Neural cell (in vitro differentiated cells): ENCODE data around the gene PNPLA6. TPM values are rescaled to one million over a fixed set of nuclear protein-coding genes. Genes with fewer than 3 reads are reported as not detected.

Experiments
- H2AFZ ChIP-seq: fragments of 200-600, 300-800 bp; sonication (generic), shearing (Covaris generic); 2 replicates; pipeline ENCODE4 v1.6.0; 2014; ENCODE audit warnings: low read depth, mild to moderate bottlenecking, antibody characterized with exemption, low read length, moderate library complexity
- H3F3A ChIP-seq: fragments of 200-600 bp; shearing (Covaris generic); 2 replicates; pipeline ENCODE4 v1.6.1; 2016; ENCODE audit warnings: mild to moderate bottlenecking, moderate library complexity, mixed read lengths, antibody characterized with exemption, low read length; ENCODE audit not compliant: insufficient read depth, poor library complexity, severe bottlenecking
- H3K27ac ChIP-seq: fragments of 200-600, 300-800 bp; sonication (generic), shearing (Covaris generic); 2 replicates; pipeline ENCODE4 v1.5.1; 2014; ENCODE audit warnings: mild to moderate bottlenecking, low read length, moderate library complexity
- H3K27me3 ChIP-seq: fragments of 300-800, 200-600 bp; sonication (generic), shearing (Covaris generic); 2 replicates; pipeline ENCODE4 v1.6.0; 2014; ENCODE audit warnings: mild to moderate bottlenecking, low read depth, low read length, moderate library complexity; ENCODE audit not compliant: insufficient read depth
- H3K36me3 ChIP-seq: fragments of 300-800, 200-600 bp; sonication (generic), shearing (Covaris generic); 2 replicates; pipeline ENCODE4 v1.5.1; 2014; ENCODE audit warnings: mild to moderate bottlenecking, antibody characterized with exemption, low read length, moderate library complexity; ENCODE audit not compliant: insufficient read depth
- H3K4me2 ChIP-seq: fragments of 300-800, 200-600 bp; sonication (generic), shearing (Covaris generic); 2 replicates; pipeline ENCODE4 v1.6.0; 2014; ENCODE audit warnings: mild to moderate bottlenecking, low read length
- H3K4me3 ChIP-seq: fragments of 300-800, 200-600 bp; sonication (generic), shearing (Covaris generic); 2 replicates; pipeline ENCODE4 v1.5.1; 2014; ENCODE audit warnings: mild to moderate bottlenecking, low read length, moderate library complexity
- H3K79me2 ChIP-seq: fragments of 200-600 bp; shearing (Covaris generic); replicated peaks from 2 replicates; pipeline ENCODE4 v1.6.0; 2014; ENCODE audit warnings: mild to moderate bottlenecking, low read length, moderate library complexity; ENCODE audit not compliant: insufficient read depth
- H3K9ac ChIP-seq: fragments of 300-800, 200-600 bp; sonication (generic), shearing (Covaris generic); 2 replicates; pipeline ENCODE4 v1.6.1; 2016; ENCODE audit warnings: mild to moderate bottlenecking, low read length, mixed read lengths
- H3K9me2 ChIP-seq: fragments of 200-600 bp; shearing (Covaris generic); 2 replicates; pipeline ENCODE4 v1.6.1; 2016; ENCODE audit warnings: mild to moderate bottlenecking, low read length, mixed read lengths; ENCODE audit not compliant: insufficient read depth
- H3K9me3 ChIP-seq: fragments of 200-600, 300-800 bp; sonication (generic), shearing (Covaris generic); 2 replicates; pipeline ENCODE4 v1.6.1; 2016; ENCODE audit warnings: mild to moderate bottlenecking, mixed run types, low read length, moderate library complexity, mixed read lengths
- H4K20me1 ChIP-seq: fragments of 200-600 bp; shearing (Covaris generic); 2 replicates; pipeline ENCODE4 v1.6.1; 2016; ENCODE audit warnings: mild to moderate bottlenecking, mixed run types; ENCODE audit not compliant: insufficient read depth
- CTCF ChIP-seq: fragments of 450-650 bp; IDR thresholded peaks from 2 replicates; pipeline ENCODE4 v1.5.1; 2014; ENCODE audit warnings: antibody characterized with exemption, mild to moderate bottlenecking, moderate library complexity; ENCODE audit not compliant: poor library complexity, severe bottlenecking
- EP300 ChIP-seq: fragments of 450-650 bp; conservative IDR thresholded peaks from 2 replicates; pipeline ENCODE4 v1.6.1; 2014; ENCODE audit warnings: antibody characterized with exemption, mild to moderate bottlenecking, moderate library complexity; ENCODE audit not compliant: poor library complexity, severe bottlenecking
- EZH2 ChIP-seq: fragments of 200-600, 300-800 bp; shearing (Covaris generic), sonication (generic); IDR thresholded peaks from 2 replicates; pipeline ENCODE4 v1.6.1; 2014; ENCODE audit warnings: antibody characterized with exemption, low read length, borderline replicate concordance, mild to moderate bottlenecking; ENCODE audit not compliant: insufficient read depth, poor library complexity, severe bottlenecking
- MXI1 ChIP-seq: fragments of 450-650 bp; conservative IDR thresholded peaks from 2 replicates; pipeline ENCODE4 v1.6.1; 2014; ENCODE audit warnings: antibody characterized with exemption, mild to moderate bottlenecking; ENCODE audit not compliant: poor library complexity, severe bottlenecking
- POLR2AphosphoS5 ChIP-seq: IDR thresholded peaks from 2 replicates; pipeline ENCODE4 v1.6.1; 2012
- RAD21 ChIP-seq: fragments of 450-650 bp; conservative IDR thresholded peaks from 2 replicates; pipeline ENCODE4 v1.6.1; 2014; ENCODE audit warnings: antibody characterized with exemption, mild to moderate bottlenecking, moderate library complexity
- REST ChIP-seq: IDR thresholded peaks from 2 replicates; pipeline ENCODE4 v1.6.1; 2012; ENCODE audit warnings: borderline replicate concordance
- SMC3 ChIP-seq: fragments of 450-650 bp; conservative IDR thresholded peaks from 2 replicates; pipeline ENCODE4 v1.6.1; 2014; ENCODE audit warnings: antibody characterized with exemption, mild to moderate bottlenecking, moderate library complexity; ENCODE audit not compliant: poor library complexity
- TAF1 ChIP-seq: IDR thresholded peaks from 2 replicates; pipeline ENCODE4 v1.6.1; 2012; ENCODE audit warnings: low read depth
- polyA plus RNA-seq: library from polyadenylated mRNA; depleted of rRNA; stranded (reverse); fragments of >200 nt; gene quantifications from 2 replicates; pipeline ENCODE4 v1.2.3, GENCODE V29; 2014

PNPLA6 gene
- polyA plus RNA-seq, 1 donor from 2014 or later = 10.8 TPM

- no peak overlapping the region for H3K9ac ChIP-seq
- no peaks in the 10 kb centered on the region for H3K79me2 ChIP-seq
- H3K27me3 ChIP-seq = no peaks in the 10 kb centered on the region
- H3K9me2 ChIP-seq = no peaks in the 10 kb centered on the region
- no peaks in the 10 kb centered on the region for H3F3A ChIP-seq
- no peaks in the 10 kb centered on the region for H4K20me1 ChIP-seq
- H2AFZ ChIP-seq = no peak overlapping the region
- peaks cover 2% of the 10 kb centered on the region for H3K36me3 ChIP-seq
- H3K9me3 ChIP-seq = no peaks in the 10 kb centered on the region
- H3K4me3 ChIP-seq = no peak overlapping the region
- H3K4me2 ChIP-seq = no peak overlapping the region
- no peak overlapping the region for H3K27ac ChIP-seq
- TF ChIP-seq CTCF = no peak
- TF ChIP-seq MXI1 = no peak
- TF ChIP-seq EP300 = no peak
- no peak for TF ChIP-seq RAD21
- no peak for TF ChIP-seq EZH2
- TF ChIP-seq POLR2AphosphoS5 = no peak
- no peak for TF ChIP-seq REST
- no peak for TF ChIP-seq SMC3
- no peak for TF ChIP-seq TAF1
These were observed 14.1 kb downstream of the PNPLA6 start for GRCh38 chr19:7549429-7550148.

- Histone ChIP-seq H3K4me3 (peak overlapping the region; percentile 57), H3K9ac (no peak overlapping the region), H4K20me1 (no peaks in the 10 kb centered on the region), H3K4me2 (no peak overlapping the region), H3K9me2 (no peaks in the 10 kb centered on the region), H3K27me3 (no peaks in the 10 kb centered on the region), H3K79me2 (no peaks in the 10 kb centered on the region), H3F3A (no peaks in the 10 kb centered on the region), H2AFZ (no peak overlapping the region), H3K36me3 (peaks cover 6% of the 10 kb centered on the region), H3K27ac (no peak overlapping the region), H3K9me3 (no peaks in the 10 kb centered on the region)
- no peak for TF ChIP-seq CTCF
- no peak for TF ChIP-seq TAF1
- TF ChIP-seq POLR2AphosphoS5 = no peak
- no peak for TF ChIP-seq RAD21
- TF ChIP-seq EZH2 = no peak
- no peak for TF ChIP-seq REST
- TF ChIP-seq MXI1 = no peak
- TF ChIP-seq SMC3 = no peak
- no peak for TF ChIP-seq EP300
These were observed 14.8 kb downstream of the PNPLA6 start for GRCh38 chr19:7550169-7550770.
